ENCODE results near the gene TMPRSS7. TPM values are rescaled to one million over a fixed set of nuclear protein-coding genes. Genes with fewer than 3 reads are reported as not detected.
A peak's percentile ranks its signal among the peaks of the same experiment; 100 is the strongest.

Gene TMPRSS7
- total RNA-seq, 1 experiment from 2014 or later = not detected

- DNase-seq (ENCODE audit: low read depth) = peak; percentile 98
Measured at GRCh38 chr3:112097378-112097777, 62.8 kb downstream of the TMPRSS7 start.

- peak; percentile 77 for DNase-seq (ENCODE audit: low read depth)
Measured at GRCh38 chr3:112101916-112102315, 67.4 kb downstream of the TMPRSS7 start.

GRCh38 chr3:112104774-112105173 lies 70.2 kb downstream of the TMPRSS7 start:
- DNase-seq (ENCODE audit: low read depth) = no peak

GRCh38 chr3:112109322-112109721 lies 74.8 kb downstream of the TMPRSS7 start:
- no peak for DNase-seq (ENCODE audit: low read depth)

GRCh38 chr3:112111785-112112402 lies 77.4 kb downstream of the TMPRSS7 start:
- DNase-seq (ENCODE audit: low read depth) = peak; percentile 53

- no peak for DNase-seq (ENCODE audit: low read depth)
Measured at GRCh38 chr3:112114576-112115160, 80.1 kb downstream of the TMPRSS7 start.

- no peak for DNase-seq (ENCODE audit: low read depth)
Measured at GRCh38 chr3:112115161-112115739, 80.7 kb downstream of the TMPRSS7 start.

- no peak for DNase-seq (ENCODE audit: low read depth)
Measured at GRCh38 chr3:112115806-112116383, 81.4 kb downstream of the TMPRSS7 start.

- DNase-seq (ENCODE audit: low read depth) = no peak
Measured at GRCh38 chr3:112116748-112117186, 82.2 kb downstream of the TMPRSS7 start.

- no peak for DNase-seq (ENCODE audit: low read depth)
Measured at GRCh38 chr3:112117415-112117814, 82.9 kb downstream of the TMPRSS7 start.

GRCh38 chr3:112117841-112118571 lies 83.5 kb downstream of the TMPRSS7 start:
- DNase-seq (ENCODE audit: low read depth) = no peak

GRCh38 chr3:112119962-112120836 lies 85.7 kb downstream of the TMPRSS7 start:
- no peak for DNase-seq (ENCODE audit: low read depth)

- DNase-seq (ENCODE audit: low read depth) = no peak
Measured at GRCh38 chr3:112121577-112122547, 87.3 kb downstream of the TMPRSS7 start.

- DNase-seq (ENCODE audit: low read depth) = no peak
Measured at GRCh38 chr3:112122870-112123269, 88.3 kb downstream of the TMPRSS7 start.

- DNase-seq (ENCODE audit: low read depth) = no peak
Measured at GRCh38 chr3:112123548-112123947, 89.0 kb downstream of the TMPRSS7 start.

- DNase-seq (ENCODE audit: low read depth) = no peak
Measured at GRCh38 chr3:112124907-112125607, 90.5 kb downstream of the TMPRSS7 start.

GRCh38 chr3:112126511-112126911 lies 92.0 kb downstream of the TMPRSS7 start:
- DNase-seq (ENCODE audit: low read depth) = peak; percentile 23

- DNase-seq (ENCODE audit: low read depth) = no peak
Measured at GRCh38 chr3:112127522-112128494, 93.3 kb downstream of the TMPRSS7 start.

Measured in RPMI7951 (cell line).